SU-DHL-6 (cell line): ENCODE measurements around the gene ZNF22.

ENCODE experiments used
- H2AFZ ChIP-seq: fragments of 200-600 bp; sonication (generic); 2 replicates; pipeline ENCODE4 v1.6.1; 2014; ENCODE audit warnings: low read depth, mild to moderate bottlenecking, moderate library complexity, mixed read lengths, antibody characterized with exemption, low read length; ENCODE audit not compliant: severe bottlenecking
- H3F3A ChIP-seq: fragments of 200-600 bp; shearing (Covaris generic); 2 replicates; pipeline ENCODE4 v1.6.0; 2016; ENCODE audit warnings: antibody characterized with exemption, mild to moderate bottlenecking; ENCODE audit not compliant: insufficient read depth
- H3K27ac ChIP-seq: fragments of 200-600 bp; sonication (generic); 2 replicates; pipeline ENCODE4 v1.5.1; 2016; ENCODE audit warnings: low read depth, mild to moderate bottlenecking, low read length, moderate library complexity, mixed read lengths
- H3K27me3 ChIP-seq: fragments of 200-600 bp; sonication (generic), shearing (Covaris generic); 2 replicates; pipeline ENCODE4 v1.6.0; 2014; ENCODE audit warnings: mild to moderate bottlenecking, low read length
- H3K36me3 ChIP-seq: fragments of 200-600 bp; sonication (generic); 2 replicates; pipeline ENCODE4 v1.6.1; 2014; ENCODE audit warnings: mild to moderate bottlenecking, low read length, mixed read lengths
- H3K4me2 ChIP-seq: fragments of 300-600, 200-600 bp; shearing (Covaris generic), sonication (generic); 2 replicates; pipeline ENCODE4 v1.6.0; 2014; ENCODE audit warnings: low read length, low read depth, mild to moderate bottlenecking; ENCODE audit not compliant: poor library complexity, severe bottlenecking
- H3K4me3 ChIP-seq: fragments of 200-600 bp; sonication (generic); 2 replicates; pipeline ENCODE4 v1.5.1; 2014; ENCODE audit warnings: antibody characterized with exemption, low read length, mild to moderate bottlenecking, mixed read lengths; ENCODE audit not compliant: insufficient read depth, poor library complexity, severe bottlenecking
- H3K79me2 ChIP-seq: fragments of 200-600 bp; sonication (generic); 2 replicates; pipeline ENCODE4 v1.6.1; 2014; ENCODE audit warnings: mild to moderate bottlenecking, low read length, moderate library complexity; ENCODE audit not compliant: insufficient read depth
- H3K9ac ChIP-seq: fragments of 200-600 bp; sonication (generic); 2 replicates; pipeline ENCODE4 v1.7.0; 2014; ENCODE audit warnings: mild to moderate bottlenecking, low read length
- H3K9me2 ChIP-seq: fragments of 200-600 bp; sonication (generic); replicated peaks from 2 replicates; pipeline ENCODE4 v1.6.1; 2014; ENCODE audit warnings: low read length; ENCODE audit not compliant: insufficient read depth
- H3K9me3 ChIP-seq: fragments of 200-600 bp; sonication (generic); 2 replicates; pipeline ENCODE4 v1.6.1; 2014; ENCODE audit warnings: low read length, mixed read lengths; ENCODE audit not compliant: insufficient read depth
- H4K20me1 ChIP-seq: fragments of 200-600 bp; sonication (generic); 2 replicates; pipeline ENCODE4 v1.6.1; 2014; ENCODE audit warnings: low read depth, mild to moderate bottlenecking, antibody characterized with exemption, low read length, moderate library complexity, mixed read lengths
- EZH2phosphoT487 ChIP-seq: fragments of 200-600 bp; sonication (generic), shearing (Covaris generic); conservative IDR thresholded peaks from 2 replicates; pipeline ENCODE4 v1.6.1; 2018; ENCODE audit warnings: mild to moderate bottlenecking, antibody characterized with exemption, low read length, moderate library complexity, mixed read lengths
- TF ChIP-seq, protein P1 (sequence below): fragments of 200-600 bp; sonication (generic); IDR thresholded peaks from one replicate; pipeline ENCODE4 v1.5.1; 2017; ENCODE audit warnings: antibody characterized with exemption, mild to moderate bottlenecking, low read length, moderate library complexity; ENCODE audit not compliant: insufficient read depth, poor library complexity, severe bottlenecking

ZNF22 gene

DNA sequence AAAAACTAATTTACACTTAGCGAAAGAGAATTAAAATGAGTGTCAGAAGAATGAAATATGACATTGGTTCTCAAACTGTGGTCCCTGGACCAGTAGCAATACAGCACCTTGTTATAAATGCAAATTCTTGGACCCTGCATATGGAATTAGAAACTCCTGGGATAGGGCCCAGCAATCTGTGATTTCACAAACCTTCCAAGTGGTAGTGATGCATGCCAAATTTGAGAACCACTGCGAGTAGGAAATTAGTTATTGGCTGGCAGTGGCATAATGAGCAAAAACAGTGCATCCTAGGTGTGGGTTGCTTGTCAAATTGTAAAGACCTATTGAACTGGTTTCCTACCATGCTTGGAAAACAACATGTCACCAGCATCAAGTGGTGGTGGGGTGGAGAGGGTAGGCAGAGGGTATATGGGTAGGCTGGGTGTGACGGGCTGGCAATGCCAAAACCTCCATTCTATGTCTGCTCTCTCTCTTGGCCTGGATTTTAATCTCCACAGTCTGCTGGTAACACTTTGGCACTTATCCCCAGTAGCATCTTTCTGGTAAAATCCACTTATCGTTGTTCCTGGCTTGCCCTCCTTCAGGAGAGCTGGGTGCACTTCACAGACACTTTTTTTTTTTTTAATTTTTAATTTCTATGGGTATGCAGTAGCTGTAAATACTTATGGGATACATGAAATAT lies 50.0 kb downstream of the ZNF22 start:
- Histone ChIP-seq H3K79me2 (no peaks in the 10 kb centered on the region), H3K9me2 (no peaks in the 10 kb centered on the region), H3K4me2 (no peak overlapping the region), H3K9ac (no peak overlapping the region), H3K4me3 (no peak overlapping the region), H2AFZ (no peak overlapping the region), H3K36me3 (no peaks in the 10 kb centered on the region), H3K27ac (no peak overlapping the region), H3K9me3 (no peaks in the 10 kb centered on the region), H4K20me1 (no peaks in the 10 kb centered on the region), H3K27me3 (no peaks in the 10 kb centered on the region), H3F3A (no peaks in the 10 kb centered on the region)
- TF ChIP-seq, protein P1, sequence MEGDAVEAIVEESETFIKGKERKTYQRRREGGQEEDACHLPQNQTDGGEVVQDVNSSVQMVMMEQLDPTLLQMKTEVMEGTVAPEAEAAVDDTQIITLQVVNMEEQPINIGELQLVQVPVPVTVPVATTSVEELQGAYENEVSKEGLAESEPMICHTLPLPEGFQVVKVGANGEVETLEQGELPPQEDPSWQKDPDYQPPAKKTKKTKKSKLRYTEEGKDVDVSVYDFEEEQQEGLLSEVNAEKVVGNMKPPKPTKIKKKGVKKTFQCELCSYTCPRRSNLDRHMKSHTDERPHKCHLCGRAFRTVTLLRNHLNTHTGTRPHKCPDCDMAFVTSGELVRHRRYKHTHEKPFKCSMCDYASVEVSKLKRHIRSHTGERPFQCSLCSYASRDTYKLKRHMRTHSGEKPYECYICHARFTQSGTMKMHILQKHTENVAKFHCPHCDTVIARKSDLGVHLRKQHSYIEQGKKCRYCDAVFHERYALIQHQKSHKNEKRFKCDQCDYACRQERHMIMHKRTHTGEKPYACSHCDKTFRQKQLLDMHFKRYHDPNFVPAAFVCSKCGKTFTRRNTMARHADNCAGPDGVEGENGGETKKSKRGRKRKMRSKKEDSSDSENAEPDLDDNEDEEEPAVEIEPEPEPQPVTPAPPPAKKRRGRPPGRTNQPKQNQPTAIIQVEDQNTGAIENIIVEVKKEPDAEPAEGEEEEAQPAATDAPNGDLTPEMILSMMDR: no peak
- no peak for TF ChIP-seq EZH2phosphoT487

DNA sequence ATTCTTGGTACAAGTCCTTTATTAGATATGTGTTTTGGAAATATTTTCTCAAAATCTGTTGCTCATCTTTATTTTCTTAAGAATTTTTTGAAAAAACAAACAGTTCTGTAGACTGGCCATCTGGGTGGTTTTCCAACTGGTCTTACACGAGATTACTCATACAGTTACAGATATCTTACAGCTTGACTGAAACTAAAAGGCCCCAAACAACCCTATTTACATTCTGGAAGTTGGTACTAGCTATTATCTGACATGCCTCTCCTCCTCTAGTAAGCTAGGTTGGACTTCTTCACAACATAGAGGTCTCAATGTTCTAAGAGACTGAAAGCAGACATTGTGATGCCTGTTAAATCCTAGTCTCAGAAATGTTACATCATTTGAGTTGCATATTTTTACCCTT lies 52.0 kb downstream of the ZNF22 start:
- Histone ChIP-seq H3K79me2 (no peaks in the 10 kb centered on the region), H3K4me2 (no peak overlapping the region), H3K9me3 (no peaks in the 10 kb centered on the region), H3K27me3 (no peaks in the 10 kb centered on the region), H3K4me3 (no peak overlapping the region), H2AFZ (no peak overlapping the region), H3K9me2 (no peaks in the 10 kb centered on the region), H3F3A (no peaks in the 10 kb centered on the region), H3K36me3 (no peaks in the 10 kb centered on the region), H3K9ac (no peak overlapping the region), H4K20me1 (no peaks in the 10 kb centered on the region), H3K27ac (no peak overlapping the region)
- TF ChIP-seq, protein P1: no peak
- TF ChIP-seq EZH2phosphoT487: no peak

DNA sequence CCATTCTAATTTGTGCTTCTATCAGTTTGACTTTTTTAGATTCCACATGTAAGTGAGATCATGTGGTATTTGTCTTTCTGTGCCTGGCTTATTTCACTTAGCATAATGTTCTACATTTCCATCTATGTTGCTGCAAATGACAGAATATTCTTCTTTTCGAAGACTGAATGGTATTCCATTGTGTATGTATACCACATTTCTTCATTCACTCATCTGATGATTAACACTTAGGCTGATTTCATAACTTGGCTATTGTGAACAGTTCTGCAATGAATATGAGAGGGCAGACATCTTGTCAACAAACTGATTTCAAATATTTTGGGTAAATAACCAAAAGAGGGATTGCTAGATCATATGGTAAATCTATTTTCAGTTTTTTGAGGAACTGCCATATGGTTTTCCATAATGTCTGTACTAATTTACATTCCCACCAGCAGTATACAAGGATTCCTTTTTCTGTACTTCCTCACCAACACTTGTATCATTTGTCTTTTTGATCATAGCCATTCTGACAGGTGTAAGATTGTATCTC lies 52.9 kb downstream of the ZNF22 start:
- no peak overlapping the region for H2AFZ ChIP-seq
- no peak overlapping the region for H3K9ac ChIP-seq
- no peak overlapping the region for H3K27ac ChIP-seq
- no peaks in the 10 kb centered on the region for H4K20me1 ChIP-seq
- no peak overlapping the region for H3K4me2 ChIP-seq
- TF ChIP-seq, protein P1: no peak
- TF ChIP-seq EZH2phosphoT487: no peak
- H3F3A ChIP-seq: no peaks in the 10 kb centered on the region
- H3K9me3 ChIP-seq: no peaks in the 10 kb centered on the region
- H3K4me3 ChIP-seq: no peak overlapping the region
- H3K79me2 ChIP-seq: no peaks in the 10 kb centered on the region
- H3K27me3 ChIP-seq: no peaks in the 10 kb centered on the region
- no peaks in the 10 kb centered on the region for H3K36me3 ChIP-seq
- no peaks in the 10 kb centered on the region for H3K9me2 ChIP-seq
